H9 (cell line): ENCODE measurements around the gene ACAP3. TPM values are rescaled to one million over a fixed set of nuclear protein-coding genes. Genes with fewer than 3 reads are reported as not detected.

Source experiments
- DNase-seq: peaks from one replicate; pipeline ENCODE4 v3.0.0-alpha.2; 2017
- H2AFZ ChIP-seq: one replicate; pipeline ENCODE4 v1.6.1; 2013; ENCODE audit warnings: mild to moderate bottlenecking, low read length, control low read depth, moderate library complexity
- H2AK5ac ChIP-seq: 2 replicates; pipeline ENCODE4 v1.6.1; 2013; ENCODE audit warnings: low read length, control low read depth, mixed read lengths; ENCODE audit not compliant: insufficient read length
- H2BK120ac ChIP-seq: one replicate; pipeline ENCODE4 v1.6.1; 2013; ENCODE audit warnings: low read depth, mild to moderate bottlenecking, low read length, control low read depth, inconsistent platforms; ENCODE audit not compliant: poor library complexity, severe bottlenecking
- H2BK12ac ChIP-seq: 2 replicates; pipeline ENCODE4 v1.6.1; 2013; ENCODE audit warnings: low read length, control low read depth, mixed read lengths, low read depth; ENCODE audit not compliant: insufficient read length
- H2BK15ac ChIP-seq: 2 replicates; pipeline ENCODE4 v1.6.1; 2013; ENCODE audit warnings: low read depth, low read length, control low read depth
- H2BK20ac ChIP-seq: one replicate; pipeline ENCODE4 v1.6.1; 2013; ENCODE audit warnings: low read depth, mild to moderate bottlenecking, low read length, control low read depth, inconsistent platforms; ENCODE audit not compliant: poor library complexity, severe bottlenecking
- H2BK5ac ChIP-seq: 2 replicates; pipeline ENCODE4 v1.6.1; 2013; ENCODE audit warnings: low read length, control low read depth, mixed read lengths; ENCODE audit not compliant: insufficient read length
- H3K14ac ChIP-seq: 2 replicates; pipeline ENCODE4 v1.6.1; 2013; ENCODE audit warnings: low read length, control low read depth; ENCODE audit not compliant: insufficient read depth
- H3K18ac ChIP-seq: 2 replicates; pipeline ENCODE4 v1.6.1; 2013; ENCODE audit warnings: low read depth, mild to moderate bottlenecking, mixed read lengths, low read length, control low read depth; ENCODE audit not compliant: insufficient read length
- H3K23ac ChIP-seq: 2 replicates; pipeline ENCODE4 v1.6.1; 2013; ENCODE audit warnings: low read length, control low read depth, mixed read lengths, low read depth; ENCODE audit not compliant: insufficient read length
- H3K23me2 ChIP-seq: 2 replicates; pipeline ENCODE4 v1.6.1; 2013; ENCODE audit warnings: low read depth, mild to moderate bottlenecking, mixed read lengths, low read length, control low read depth; ENCODE audit not compliant: insufficient read length, poor library complexity, severe bottlenecking
- H3K27ac ChIP-seq: 2 replicates; pipeline ENCODE4 v1.5.1; 2013; ENCODE audit warnings: low read length, control low read depth, mixed read lengths, low read depth; ENCODE audit not compliant: insufficient read length
- H3K27me3 ChIP-seq: 2 replicates; pipeline ENCODE4 v1.6.1; 2013; ENCODE audit warnings: low read length, control low read depth, inconsistent platforms; ENCODE audit not compliant: insufficient read depth
- H3K4ac ChIP-seq: 2 replicates; pipeline ENCODE4 v1.6.1; 2013; ENCODE audit warnings: low read depth, mild to moderate bottlenecking, control low read depth, inconsistent platforms, low read length, moderate library complexity
- H3K4me1 ChIP-seq: 2 replicates; pipeline ENCODE4 v1.6.1; 2013; ENCODE audit warnings: low read length, control low read depth, inconsistent platforms; ENCODE audit not compliant: insufficient read depth
- H3K4me2 ChIP-seq: 2 replicates; pipeline ENCODE4 v1.6.1; 2013; ENCODE audit warnings: low read length, control low read depth, mixed read lengths; ENCODE audit not compliant: insufficient read length, insufficient read depth
- H3K56ac ChIP-seq: 2 replicates; pipeline ENCODE4 v1.6.1; 2013; ENCODE audit warnings: low read depth, mild to moderate bottlenecking, mixed read lengths, low read length, control low read depth; ENCODE audit not compliant: insufficient read length
- H3K79me1 ChIP-seq: 2 replicates; pipeline ENCODE4 v1.6.1; 2013; ENCODE audit warnings: low read depth, mild to moderate bottlenecking, moderate library complexity, low read length, control low read depth, inconsistent platforms; ENCODE audit not compliant: insufficient read depth, poor library complexity, severe bottlenecking
- H3K79me2 ChIP-seq: 2 replicates; pipeline ENCODE4 v1.6.1; 2013; ENCODE audit warnings: low read length, control low read depth, inconsistent platforms; ENCODE audit not compliant: insufficient read depth
- H3K9ac ChIP-seq: 2 replicates; pipeline ENCODE4 v1.6.1; 2013; ENCODE audit warnings: low read length, control low read depth, mixed read lengths; ENCODE audit not compliant: insufficient read length; ENCODE audit errors: extremely low read depth
- H3K9me3 ChIP-seq: one replicate; pipeline ENCODE4 v1.6.1; 2013; ENCODE audit warnings: low read depth, low read length, inconsistent platforms; ENCODE audit not compliant: control insufficient read depth
- H3T11ph ChIP-seq: one replicate; pipeline ENCODE4 v1.6.1; 2013; ENCODE audit warnings: mild to moderate bottlenecking, low read length, control low read depth, inconsistent platforms
- H4K20me1 ChIP-seq: one replicate; pipeline ENCODE4 v1.6.1; 2013; ENCODE audit not compliant: control insufficient read depth, insufficient read length, insufficient read depth
- H4K5ac ChIP-seq: 2 replicates; pipeline ENCODE4 v1.6.1; 2013; ENCODE audit warnings: low read depth, mild to moderate bottlenecking, mixed read lengths, low read length, control low read depth; ENCODE audit not compliant: insufficient read length
- H4K8ac ChIP-seq: replicated peaks from 2 replicates; pipeline ENCODE4 v1.6.1; 2013; ENCODE audit warnings: low read length, control low read depth, mixed read lengths, low read depth; ENCODE audit not compliant: insufficient read length
- H4K91ac ChIP-seq: 2 replicates; pipeline ENCODE4 v1.6.1; 2013; ENCODE audit warnings: low read depth, mild to moderate bottlenecking, moderate library complexity, mixed read lengths, low read length, control low read depth; ENCODE audit not compliant: insufficient read length
- H3K27ac Mint-ChIP-seq, 3 experiments: 2 replicates in 2 of 3; 3 replicates in 1 of 3; pipeline ENCODE4 v1.8.0; 2020 to 2021; ENCODE audit warnings: mixed read lengths in 3 of 3, mild to moderate bottlenecking in 1 of 3, moderate library complexity in 1 of 3
- H3K27me3 Mint-ChIP-seq: 2 replicates; pipeline ENCODE4 v1.8.0; 2021; ENCODE audit warnings: low read depth, mild to moderate bottlenecking, moderate library complexity, mixed read lengths
- H3K36me3 Mint-ChIP-seq, 3 experiments: 2 replicates in 2 of 3; 3 replicates in 1 of 3; pipeline ENCODE4 v1.8.0; 2020 to 2021; ENCODE audit warnings: low read depth in 3 of 3, mixed read lengths in 3 of 3; ENCODE audit not compliant: insufficient read depth in 1 of 3
- H3K4me1 Mint-ChIP-seq, 2 experiments: 2 replicates each; pipeline ENCODE4 v1.8.0; 2020; ENCODE audit warnings: mixed read lengths in 2 of 2
- H3K4me3 Mint-ChIP-seq, 2 experiments: 2 replicates in 1 of 2; 3 replicates in 1 of 2; pipeline ENCODE4 v1.8.0; 2020 to 2021; ENCODE audit warnings: mild to moderate bottlenecking in 2 of 2, mixed read lengths in 2 of 2, moderate library complexity in 1 of 2
- H3K9me3 Mint-ChIP-seq, 2 experiments: 2 replicates in 1 of 2; 3 replicates in 1 of 2; pipeline ENCODE4 v1.8.0; 2020; ENCODE audit warnings: mild to moderate bottlenecking in 2 of 2, mixed read lengths in 2 of 2, moderate library complexity in 1 of 2
- CTCF ChIP-seq: fragments of 200-600 bp; sonication (generic); conservative IDR thresholded peaks from 3 replicates; pipeline ENCODE4 v1.8.0; 2021; ENCODE audit warnings: antibody characterized with exemption, mild to moderate bottlenecking
- WGBS: extraction: QIAGEN DNeasy Blood & Tissue Kit; methylation state at CpG from one replicate; pipeline ENCODE4 v1.1.7; 2013; ENCODE audit warnings: missing lambda C conversion rate, low lambda C conversion rate, mixed read lengths; ENCODE audit not compliant: insufficient read length; ENCODE audit errors: extremely low coverage; 5-methylcytosine and 5-hydroxymethylcytosine counted together
- total RNA-seq: library from RNA; stranded (reverse); gene quantifications from 2 replicates; pipeline ENCODE4 v1.2.1, GENCODE V29; 2021

ACAP3 gene
- total RNA-seq, 1 experiment from 2014 or later = 41.4 TPM

GRCh38 chr1:1287288-1288110 lies 20.2 kb downstream of the ACAP3 start:
- H3K4me1 Mint-ChIP-seq = peaks cover 0 to 14% of the 10 kb centered on the region in 2 experiments; a peak in 2 of 4 replicates
- no peak for TF ChIP-seq CTCF
- H3K27me3 ChIP-seq = no peaks in the 10 kb centered on the region
- H3K56ac ChIP-seq = no peak overlapping the region
- no peaks in the 10 kb centered on the region for H3K79me2 ChIP-seq
- no peak overlapping the region for H3K27ac Mint-ChIP-seq
- H3K14ac ChIP-seq = no peak overlapping the region; the same call in 1 of the 2 replicates
- no peak overlapping the region for H2AK5ac ChIP-seq
- H2AFZ ChIP-seq = no peak overlapping the region
- H3K9me3 ChIP-seq = no peaks in the 10 kb centered on the region
- H3K27me3 Mint-ChIP-seq = peaks cover 4% of the 10 kb centered on the region
- no peak overlapping the region for H3K4me3 Mint-ChIP-seq
- no peak overlapping the region for H2BK120ac ChIP-seq
- H4K5ac ChIP-seq = peak overlapping the region; percentile 37
- no peak overlapping the region for H4K91ac ChIP-seq
- H3T11ph ChIP-seq = no peak overlapping the region
- H3K4ac ChIP-seq = no peak overlapping the region
- H3K23ac ChIP-seq = no peak overlapping the region
- no peak overlapping the region for H3K4me2 ChIP-seq
- H2BK15ac ChIP-seq = no peak overlapping the region
- H4K20me1 ChIP-seq = no peaks in the 10 kb centered on the region
- no peak overlapping the region for H3K27ac ChIP-seq
- DNase-seq = no peak
- H2BK12ac ChIP-seq = no peak overlapping the region
- H3K9me3 Mint-ChIP-seq = peaks cover 2 to 10% of the 10 kb centered on the region in 2 experiments; a peak in 3 of 5 replicates
- H3K9ac ChIP-seq = no peak overlapping the region
- no CpG with 5 or more reads among the region's 46 CpGs for WGBS
- no peaks in the 10 kb centered on the region for H3K36me3 Mint-ChIP-seq
- H3K4me1 ChIP-seq = no peaks in the 10 kb centered on the region
- no peak overlapping the region for H2BK5ac ChIP-seq
- H2BK20ac ChIP-seq = no peak overlapping the region
- no peaks in the 10 kb centered on the region for H3K23me2 ChIP-seq
- H3K79me1 ChIP-seq = no peaks in the 10 kb centered on the region
- no peak overlapping the region for H4K8ac ChIP-seq
- peak overlapping the region; percentile 31 for H3K18ac ChIP-seq
